GM12865 (cell line): ENCODE measurements around the gene ANKRD44.

Experiments
- DNase-seq: peaks from one replicate; pipeline ENCODE4 v3.0.0; 2010; ENCODE audit warnings: low read depth
- H3K4me3 ChIP-seq: 2 replicates; pipeline ENCODE4 v1.5.1; 2011; ENCODE audit warnings: mild to moderate bottlenecking, low read depth, low read length, control low read depth
- TF ChIP-seq, protein P1 (sequence below): IDR thresholded peaks from 2 replicates; pipeline ENCODE4 v1.5.1; 2011; ENCODE audit warnings: low read length, control low read depth, low read depth, inconsistent platforms; ENCODE audit not compliant: insufficient read depth; ENCODE audit errors: missing control alignments

ANKRD44 gene

DNA sequence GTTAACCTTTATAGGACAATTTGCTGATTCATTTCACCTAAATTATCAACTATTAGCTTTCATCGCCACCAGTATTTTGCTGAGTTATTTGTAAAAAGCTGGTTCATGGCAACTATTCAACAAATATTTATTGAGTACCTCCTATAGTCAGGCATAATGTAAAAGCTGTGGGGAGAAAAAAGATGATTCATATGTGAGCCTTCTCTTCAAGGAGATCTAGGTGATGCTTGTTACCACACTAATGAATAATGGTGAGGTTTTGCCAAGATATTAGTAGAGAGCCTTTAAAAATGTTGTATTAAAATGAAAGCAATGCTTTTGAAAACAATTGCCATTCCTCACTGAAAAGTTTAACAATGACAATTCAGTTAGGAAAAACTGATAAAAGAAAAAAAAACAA, 187.8 kb downstream of the ANKRD44 start:
- H3K4me3 ChIP-seq = no peak overlapping the region
- no peak for DNase-seq
- TF ChIP-seq, protein P1, sequence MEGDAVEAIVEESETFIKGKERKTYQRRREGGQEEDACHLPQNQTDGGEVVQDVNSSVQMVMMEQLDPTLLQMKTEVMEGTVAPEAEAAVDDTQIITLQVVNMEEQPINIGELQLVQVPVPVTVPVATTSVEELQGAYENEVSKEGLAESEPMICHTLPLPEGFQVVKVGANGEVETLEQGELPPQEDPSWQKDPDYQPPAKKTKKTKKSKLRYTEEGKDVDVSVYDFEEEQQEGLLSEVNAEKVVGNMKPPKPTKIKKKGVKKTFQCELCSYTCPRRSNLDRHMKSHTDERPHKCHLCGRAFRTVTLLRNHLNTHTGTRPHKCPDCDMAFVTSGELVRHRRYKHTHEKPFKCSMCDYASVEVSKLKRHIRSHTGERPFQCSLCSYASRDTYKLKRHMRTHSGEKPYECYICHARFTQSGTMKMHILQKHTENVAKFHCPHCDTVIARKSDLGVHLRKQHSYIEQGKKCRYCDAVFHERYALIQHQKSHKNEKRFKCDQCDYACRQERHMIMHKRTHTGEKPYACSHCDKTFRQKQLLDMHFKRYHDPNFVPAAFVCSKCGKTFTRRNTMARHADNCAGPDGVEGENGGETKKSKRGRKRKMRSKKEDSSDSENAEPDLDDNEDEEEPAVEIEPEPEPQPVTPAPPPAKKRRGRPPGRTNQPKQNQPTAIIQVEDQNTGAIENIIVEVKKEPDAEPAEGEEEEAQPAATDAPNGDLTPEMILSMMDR = no peak

- TF ChIP-seq, protein P1 = no peak
- no peak overlapping the region for H3K4me3 ChIP-seq
- no peak for DNase-seq
Observed at GRCh38 chr2:197121756-197122385, 188.7 kb downstream of the ANKRD44 start.

- H3K4me3 ChIP-seq = no peak overlapping the region
- TF ChIP-seq, protein P1 = no peak
- no peak for DNase-seq
Observed at GRCh38 chr2:197121255-197121654, 189.3 kb downstream of the ANKRD44 start.

- H3K4me3 ChIP-seq = no peak overlapping the region
- TF ChIP-seq, protein P1 = no peak
- DNase-seq = no peak
Observed at GRCh38 chr2:197116306-197116879, 194.2 kb downstream of the ANKRD44 start.

- DNase-seq = no peak
- TF ChIP-seq, protein P1 = no peak
- H3K4me3 ChIP-seq = no peak overlapping the region
Observed at GRCh38 chr2:197115325-197115724, 195.3 kb downstream of the ANKRD44 start.

- TF ChIP-seq, protein P1 = peak; percentile 42
Observed at GRCh38 chr2:197113275-197113711, 197.3 kb downstream of the ANKRD44 start.

GRCh38 chr2:197109326-197109725, 201.3 kb downstream of the ANKRD44 start:
- no peak for DNase-seq
- TF ChIP-seq, protein P1 = no peak
- H3K4me3 ChIP-seq = no peak overlapping the region

More at GRCh38 chr2:197113275-197113711, 197.3 kb downstream of the ANKRD44 start:
- peak; percentile 41 for DNase-seq
- no peak overlapping the region for H3K4me3 ChIP-seq
